ENCODE measurements around the gene IL1RL2.

- TF ChIP-seq CTCF (IDR thresholded peaks at IDR 0.05; ENCODE audit: insufficient read depth, low read length) (no peak), GABPA (IDR thresholded peaks at IDR 0.05; ENCODE audit: low read depth) (no peak), SPI1 (IDR thresholded peaks at IDR 0.05; ENCODE audit: borderline replicate concordance, low read depth) (no peak)
These were observed 22.0 kb downstream of the IL1RL2 start for GRCh38 chr2:102208774-102209173.

Measured in HL-60 (cell line).